ENCODE measurements around the gene DPEP1.
"Not testable (repeated sequence)": the region's sequence is repeated elsewhere in the genome, so short reads cannot be mapped to it uniquely, and the experiment has no call there.

Gene DPEP1

DNA sequence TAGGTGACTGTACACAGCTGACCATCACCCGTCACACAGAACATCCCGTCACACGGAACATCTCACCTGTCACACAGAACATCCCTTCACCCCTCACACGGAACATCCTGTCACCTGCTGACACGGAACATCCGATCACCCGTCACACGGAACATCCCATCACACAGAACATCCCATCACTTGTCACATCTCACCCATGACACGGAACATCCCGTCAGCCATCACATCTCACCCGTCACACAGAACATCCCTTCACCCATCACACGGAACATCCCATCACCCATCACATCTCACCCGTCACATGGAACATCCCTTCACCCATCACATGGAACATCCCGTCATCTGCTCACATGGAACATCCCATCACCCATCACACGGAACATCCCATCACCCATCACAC is 34.1 kb upstream of the DPEP1 start:
- no peak for DNase-seq

- DNase-seq: no peak
Observed at GRCh38 chr16:89581045-89581695, 32.3 kb upstream of the DPEP1 start.

DNA sequence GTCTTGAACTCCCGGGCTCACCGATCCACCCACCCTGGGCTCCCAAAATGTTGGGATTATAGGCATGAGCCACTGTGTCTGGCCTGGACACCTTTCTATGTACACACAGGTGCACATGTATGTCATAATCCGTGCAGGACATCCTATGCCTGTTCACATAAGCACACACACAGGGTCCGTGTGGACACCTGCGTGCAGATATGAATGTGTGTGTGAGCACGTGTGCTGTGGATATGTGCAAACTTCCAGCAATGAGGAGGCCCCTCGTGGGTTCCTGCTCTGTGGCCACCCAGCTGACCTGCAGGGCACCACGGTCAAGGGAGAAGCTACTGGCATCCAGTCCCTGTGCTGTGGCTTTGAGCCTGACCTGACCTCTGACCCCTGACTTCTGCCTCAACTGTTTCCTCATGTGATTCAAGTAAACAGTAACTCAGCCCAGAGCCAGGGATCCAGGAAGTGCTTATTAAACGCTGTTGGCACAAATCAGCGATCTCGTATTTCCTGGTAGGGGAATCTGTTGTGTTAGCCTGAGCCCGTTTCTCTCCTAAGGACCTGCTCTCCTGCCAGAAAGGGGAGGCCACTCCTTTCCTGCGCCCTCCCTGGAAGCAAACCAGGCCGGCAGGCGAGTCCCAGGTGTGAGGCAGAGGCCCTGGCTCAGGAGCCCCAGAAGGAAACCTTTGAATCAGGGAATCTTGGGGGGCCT is 31.4 kb upstream of the DPEP1 start:
- DNase-seq: no peak

DNA sequence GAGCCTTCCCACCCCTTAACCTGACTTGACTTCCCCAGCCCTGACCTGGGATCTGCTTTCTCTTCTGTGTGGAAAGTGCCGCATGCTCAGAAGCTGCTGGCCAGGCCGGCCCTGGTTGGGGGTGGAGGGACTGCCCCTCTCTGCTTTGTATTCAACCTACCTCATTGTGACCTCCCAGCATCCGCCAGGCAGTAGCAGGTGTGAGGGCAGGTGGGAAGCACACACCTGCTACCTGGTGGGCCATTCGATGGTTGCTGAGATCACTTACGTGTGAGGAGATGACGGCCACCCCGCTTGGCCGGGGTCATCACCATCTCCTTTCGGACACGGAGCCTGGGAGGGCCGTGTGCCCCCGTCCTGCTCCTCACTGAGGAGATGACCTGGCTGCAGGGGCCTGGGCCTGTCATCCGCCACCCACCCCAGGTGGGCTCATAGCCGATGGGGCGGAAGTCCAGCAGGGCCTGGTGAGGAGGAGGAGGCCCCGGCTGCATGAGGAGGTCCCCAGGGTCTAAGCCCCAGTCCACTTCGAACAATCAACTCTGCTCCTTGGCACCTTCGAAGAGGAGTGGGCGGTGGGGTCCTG is 30.7 kb upstream of the DPEP1 start:
- no peak for DNase-seq

GRCh38 chr16:89583197-89583894 is 30.1 kb upstream of the DPEP1 start:
- DNase-seq: no peak

DNA sequence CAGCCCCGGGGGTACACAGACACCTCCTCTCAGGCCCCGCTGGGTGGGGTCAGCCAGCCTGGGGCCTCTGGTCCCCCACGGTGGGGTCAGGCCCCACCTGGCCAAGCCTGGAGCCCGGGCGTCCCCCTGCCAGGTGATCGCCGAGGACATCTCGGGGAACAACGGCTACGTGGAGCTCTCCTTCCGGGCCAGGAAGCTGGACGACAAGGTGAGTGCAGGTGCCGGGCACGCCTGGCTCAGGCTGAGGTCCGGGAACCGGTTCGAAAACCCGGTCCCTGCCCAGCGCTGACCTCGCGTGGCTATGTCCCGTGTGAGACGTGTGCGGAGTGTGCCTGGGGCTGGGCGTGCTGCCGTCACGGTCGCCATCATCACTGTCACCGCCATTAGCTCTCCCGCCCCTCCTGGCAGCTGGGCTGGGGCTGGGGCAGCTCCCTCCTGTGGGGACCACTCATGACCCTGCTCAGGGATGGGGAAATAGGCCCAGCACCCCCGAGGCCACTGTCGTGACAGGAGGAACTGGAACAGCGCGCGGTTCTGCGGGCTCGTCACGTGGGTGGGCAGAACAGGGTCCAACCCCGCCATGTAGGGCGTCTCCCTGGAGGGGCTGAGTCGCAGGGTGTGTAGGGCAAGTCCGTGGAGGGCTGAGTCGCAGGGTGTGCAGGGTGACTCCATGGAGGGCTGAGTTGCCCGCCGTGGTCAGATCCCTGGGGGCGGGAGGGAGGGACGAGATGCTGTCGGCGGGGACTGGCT is 29.4 kb upstream of the DPEP1 start:
- DNase-seq: no peak

GRCh38 chr16:89584768-89585549 is 28.5 kb upstream of the DPEP1 start:
- no peak for DNase-seq

DNA sequence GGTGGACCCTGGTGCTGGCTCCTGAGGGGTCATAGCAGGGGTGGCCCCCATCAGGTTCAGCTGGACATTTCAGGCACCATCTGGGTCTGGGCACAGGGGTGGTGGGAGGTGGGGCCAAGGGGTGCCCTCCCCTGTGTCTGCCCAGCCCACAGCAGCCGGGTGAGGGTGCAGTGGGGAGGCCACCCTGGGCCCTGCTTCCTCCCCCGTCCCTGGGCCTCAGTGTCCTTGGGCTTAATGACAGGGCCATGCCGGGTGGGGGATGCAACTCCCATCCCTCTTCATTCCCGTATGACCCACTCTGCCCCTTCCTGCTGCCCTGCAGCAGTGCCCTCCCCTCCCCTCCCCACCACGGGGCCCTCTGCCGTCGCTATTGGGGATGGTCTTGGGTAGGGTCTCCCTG is 27.2 kb upstream of the DPEP1 start:
- DNase-seq: no peak

- DNase-seq: peak; percentile 25
Observed at GRCh38 chr16:89586853-89587252, 26.6 kb upstream of the DPEP1 start.

DNA sequence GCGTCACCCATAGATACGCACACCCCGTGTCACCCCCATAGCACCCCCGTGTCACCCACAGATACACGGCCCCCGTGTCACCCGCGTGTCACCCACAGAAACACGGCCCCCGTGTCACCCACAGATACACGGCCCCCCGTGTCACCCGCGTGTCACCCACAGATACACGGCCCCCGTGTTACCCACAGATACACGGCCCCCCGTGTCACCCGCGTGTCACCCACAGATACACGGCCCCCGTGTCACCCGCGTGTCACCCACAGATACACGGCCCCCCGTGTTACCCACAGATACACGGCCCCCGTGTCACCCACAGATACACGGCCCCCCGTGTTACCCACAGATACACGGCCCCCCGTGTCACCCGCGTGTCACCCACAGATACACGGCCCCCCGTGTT is 25.8 kb upstream of the DPEP1 start:
- DNase-seq: not testable (repeated sequence)

GRCh38 chr16:89588413-89589109 is 24.9 kb upstream of the DPEP1 start:
- no peak for DNase-seq

GRCh38 chr16:89589241-89589926 is 24.1 kb upstream of the DPEP1 start:
- DNase-seq: no peak

DNA sequence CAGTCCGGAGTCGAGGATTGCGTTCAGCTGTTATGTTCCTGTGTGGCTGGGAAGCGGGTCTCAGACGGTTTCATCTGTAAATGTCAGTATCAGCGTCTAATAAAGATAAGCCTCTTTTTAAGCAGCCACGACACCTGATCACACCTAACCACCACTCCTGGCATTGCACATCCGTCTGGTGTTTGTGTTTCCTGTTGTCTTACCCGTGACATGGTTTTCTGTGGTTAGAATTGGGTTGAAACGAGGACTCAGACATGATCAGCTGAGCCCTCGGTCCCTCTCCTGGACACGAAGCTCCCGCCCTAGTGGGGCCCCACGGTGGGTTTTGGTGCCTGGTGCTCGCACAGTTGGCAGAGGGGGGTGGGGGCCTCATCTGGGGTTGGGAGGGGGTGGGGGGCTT is 19.6 kb upstream of the DPEP1 start:
- DNase-seq: no peak

DNA sequence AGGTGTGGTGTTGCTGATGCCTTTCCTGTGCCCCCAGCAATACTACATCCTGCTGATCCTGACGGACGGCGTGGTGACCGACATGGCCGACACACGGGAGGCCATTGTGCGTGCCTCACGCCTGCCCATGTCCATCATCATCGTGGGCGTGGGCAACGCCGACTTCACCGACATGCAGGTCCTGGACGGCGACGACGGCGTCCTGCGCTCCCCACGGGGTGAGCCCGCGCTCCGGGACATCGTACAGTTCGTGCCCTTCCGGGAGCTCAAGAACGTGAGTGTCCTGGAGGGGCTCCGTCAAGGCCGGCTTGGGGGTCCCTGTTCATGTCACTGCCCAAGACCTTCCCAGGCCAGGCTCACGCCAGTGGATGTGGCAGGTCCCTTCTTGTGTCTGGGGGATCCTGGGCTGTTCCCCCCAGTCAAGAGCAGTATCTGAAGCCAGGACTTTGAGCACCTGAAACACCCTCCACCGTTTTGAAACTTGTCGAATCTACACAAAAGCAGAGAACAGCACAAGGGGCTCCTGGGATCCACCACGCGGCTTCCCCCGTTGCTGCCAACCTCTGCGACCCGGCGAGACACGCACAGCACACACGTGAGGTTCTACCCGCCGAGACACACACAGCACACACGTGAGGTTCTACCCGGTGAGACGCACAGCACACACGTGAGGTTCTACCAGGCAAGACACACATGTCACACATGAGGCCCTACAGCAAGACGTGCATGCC is 17.9 kb upstream of the DPEP1 start:
- no peak for DNase-seq

DNA sequence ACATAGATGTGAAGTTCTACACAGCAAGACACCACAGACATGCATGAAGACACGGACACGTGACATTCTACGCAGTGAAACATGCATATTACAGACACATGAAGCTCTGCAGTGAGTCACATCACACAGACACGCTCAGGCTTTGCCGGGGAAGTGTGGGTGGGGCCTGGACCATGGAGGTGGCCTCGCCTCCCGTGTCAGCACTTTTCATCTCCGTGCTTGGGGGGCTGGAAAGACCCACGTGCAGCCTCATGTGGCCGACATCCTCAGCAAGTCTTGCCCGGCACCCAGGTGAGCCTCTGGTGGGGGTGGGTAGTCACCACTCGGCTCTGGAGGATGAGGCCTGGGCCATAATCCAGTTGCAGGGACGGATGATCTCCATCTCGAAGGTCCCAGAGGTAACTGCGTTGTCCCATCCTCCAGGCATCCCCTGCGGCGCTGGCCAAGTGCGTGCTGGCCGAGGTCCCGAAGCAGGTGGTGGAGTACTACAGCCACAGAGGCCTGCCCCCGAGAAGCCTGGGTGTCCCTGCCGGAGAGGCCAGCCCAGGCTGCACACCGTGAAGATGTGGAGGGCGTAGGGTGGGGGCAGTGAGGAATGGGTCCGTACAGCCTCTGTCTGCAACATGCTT is 17.3 kb upstream of the DPEP1 start:
- no peak for DNase-seq

DNA sequence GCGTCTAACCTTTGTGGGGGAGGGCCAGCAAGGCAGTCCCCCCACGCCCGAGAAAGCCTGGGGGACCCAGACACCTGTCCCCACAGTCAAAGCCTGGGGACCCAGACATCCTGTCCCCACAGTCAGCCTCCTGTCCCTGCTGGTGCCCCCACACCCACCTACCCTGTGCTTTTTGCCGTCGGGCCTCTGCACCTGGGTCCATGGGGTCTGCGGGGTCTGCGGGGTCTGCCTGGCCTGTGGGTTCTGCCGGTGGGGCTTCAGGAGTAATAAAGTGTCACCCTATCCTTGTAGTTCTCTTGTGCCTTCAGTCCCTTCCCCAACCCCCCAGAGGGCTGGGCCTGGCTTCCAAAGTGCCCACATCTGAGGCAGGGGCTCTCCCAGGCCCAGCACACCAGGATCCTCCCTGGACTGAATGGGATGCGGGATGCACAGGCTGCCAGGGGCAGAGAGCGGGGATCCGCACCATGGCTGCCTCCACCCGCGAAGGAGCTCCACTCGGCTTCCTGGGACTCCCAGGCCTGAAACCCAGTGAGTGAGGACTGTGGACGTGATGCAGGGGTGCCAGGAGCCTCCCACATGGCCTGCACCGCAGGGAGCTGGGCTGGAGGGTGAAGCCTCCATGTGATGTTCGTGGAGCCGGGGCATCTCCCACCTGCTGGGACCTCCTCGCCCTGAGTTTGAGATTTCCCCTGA is 16.3 kb upstream of the DPEP1 start:
- no peak for DNase-seq

GRCh38 chr16:89598199-89598598 is 15.2 kb upstream of the DPEP1 start:
- DNase-seq: no peak

DNA sequence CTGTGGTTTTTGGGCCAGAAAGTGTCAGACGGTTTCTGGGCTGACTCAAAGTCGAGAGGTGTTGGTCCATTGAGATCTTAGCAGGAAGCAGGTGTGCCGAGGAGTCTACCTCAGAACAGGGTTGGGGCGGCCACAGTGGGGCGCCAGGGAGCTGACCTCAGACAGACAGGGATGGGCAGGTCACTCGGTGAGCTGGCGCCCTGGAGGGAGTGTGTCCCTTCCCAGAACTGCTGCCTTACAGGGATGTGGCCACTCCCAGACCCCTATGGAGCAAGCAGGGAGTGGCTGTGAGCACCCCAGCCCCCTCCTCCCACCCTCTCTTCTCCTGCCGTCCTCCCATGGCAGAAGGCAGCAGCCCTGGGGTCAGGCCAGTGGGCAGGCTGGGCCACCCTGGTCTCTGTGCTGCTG is 14.0 kb upstream of the DPEP1 start:
- DNase-seq: no peak

DNA sequence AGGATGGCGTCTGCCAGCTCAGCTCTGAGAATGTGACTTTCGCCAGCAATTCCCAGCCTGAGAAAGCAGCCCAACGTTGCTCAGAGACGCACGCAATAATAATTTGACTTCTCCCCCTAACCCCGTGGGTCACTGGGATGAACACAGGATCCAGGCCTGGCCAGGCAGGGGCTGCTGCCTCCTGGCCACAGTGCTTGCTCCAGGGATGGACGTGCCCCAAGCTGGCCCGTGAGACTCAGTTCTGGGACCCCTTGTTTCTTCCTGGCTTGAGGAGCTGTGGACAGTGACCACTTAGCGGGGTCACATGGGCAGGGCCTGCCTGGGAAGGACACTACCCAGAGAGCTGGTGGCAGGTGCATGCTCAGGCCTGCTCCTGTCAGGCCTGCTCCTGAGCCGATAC is 13.5 kb upstream of the DPEP1 start:
- DNase-seq: no peak

Measured in NCI-H774 (cell line).